K562 (cell line): Measurements from ENCODE around the gene CTRL. TPM values are rescaled to one million over a fixed set of nuclear protein-coding genes. Genes with fewer than 3 reads are reported as not detected.

Experiments
- ATAC-seq: fragments of 200-7000 bp; cut with Tn5 transposase; 3 replicates; pipeline ENCODE4 v1.9.1; 2020; ENCODE audit warnings: moderate library complexity
- BruUV-seq: library from RNA; stranded (reverse); fragments of 400-500 nt; replicated peaks from 2 replicates; lab custom pipeline; 2021; lab: Mats Ljungman, UMichigan
- CTCF ChIA-PET: fragments of 300-600 bp; formaldehyde crosslinking; extraction: SDS; loops from one replicate; lab custom pipeline; 2021; ENCODE audit warnings: low intra/inter-chr PET ratio; lab: Yijun Ruan, JAX
- POLR2A ChIA-PET: fragments of 300-600, 350-650 bp; sonication (Branson Sonifier 250); formaldehyde crosslinking; extraction: SDS; loops from one replicate; lab custom pipeline; 2021; ENCODE audit warnings: antibody characterized with exemption, inconsistent platforms; lab: Yijun Ruan, JAX
- DNase-seq, 4 experiments: peaks; one replicate each; pipeline versions ENCODE4 v3.0.0 to v3.0.0-alpha.2; 2011 to 2018; ENCODE audit warnings: low spot score in 3 of 4, mixed read lengths in 3 of 4; ENCODE audit errors: extremely low read depth in 1 of 4
- FAIRE-seq: peaks from 2 replicates; lab custom pipeline; 2011; peaks lifted over from hg19 to GRCh38; lab: Jason Lieb, UNC
- H2AFZ ChIP-seq: 2 replicates; pipeline ENCODE4 v1.6.0; 2011; ENCODE audit warnings: low read depth, low read length, control low read depth, inconsistent platforms
- H3K27ac ChIP-seq: fragments of 200-600 bp; 3 replicates; pipeline ENCODE4 v1.8.0; 2011; ENCODE audit warnings: low read depth, mild to moderate bottlenecking, control low read depth, inconsistent platforms, low read length, moderate library complexity, mixed read lengths; ENCODE audit errors: extremely low read depth
- H3K27me3 ChIP-seq, 2 experiments: fragments of 300-600 bp in 1 of 2; 2 replicates in 1 of 2; 3 replicates in 1 of 2; pipeline versions ENCODE4 v1.6.0 to v1.8.0; 2011; ENCODE audit warnings: inconsistent platforms in 2 of 2, low read length in 2 of 2, mild to moderate bottlenecking in 1 of 2, mixed read lengths in 1 of 2, moderate library complexity in 1 of 2; ENCODE audit not compliant: control insufficient read depth in 2 of 2, insufficient read depth in 2 of 2
- H3K36me3 ChIP-seq: fragments of 300-600 bp; 3 replicates; pipeline ENCODE4 v1.8.0; 2011; ENCODE audit warnings: mild to moderate bottlenecking, low read length, inconsistent platforms; ENCODE audit not compliant: control insufficient read depth, insufficient read depth
- H3K4me1 ChIP-seq, 2 experiments: fragments of 200-600 bp in 1 of 2; replicated peaks in 1 of 2; 2 replicates in 1 of 2; 3 replicates in 1 of 2; pipeline versions ENCODE4 v1.5.1 to v1.8.0; 2011; ENCODE audit warnings: inconsistent platforms in 2 of 2, low read length in 2 of 2, mild to moderate bottlenecking in 1 of 2, mixed read lengths in 1 of 2, moderate library complexity in 1 of 2; ENCODE audit not compliant: control insufficient read depth in 2 of 2, insufficient read depth in 2 of 2
- H3K4me2 ChIP-seq: 2 replicates; pipeline ENCODE4 v1.6.1; 2011; ENCODE audit warnings: low read length, control low read depth, inconsistent platforms, mixed read lengths; ENCODE audit not compliant: insufficient read depth
- H3K4me3 ChIP-seq: fragments of 200-600 bp; sonication (generic), shearing (Covaris generic); 2 replicates; pipeline ENCODE4 v1.5.1; 2016; ENCODE audit warnings: control low read depth, inconsistent platforms
- H3K79me2 ChIP-seq: fragments of 200-600 bp; 3 replicates; pipeline ENCODE4 v1.8.0; 2011; ENCODE audit warnings: low read length, inconsistent platforms; ENCODE audit not compliant: control insufficient read depth, insufficient read depth
- H3K9ac ChIP-seq, 2 experiments: 2 replicates each; pipeline versions ENCODE4 v1.6.0 to v1.6.1; 2011; ENCODE audit warnings: low read depth in 2 of 2, low read length in 2 of 2, control low read depth in 1 of 2, inconsistent platforms in 1 of 2, mild to moderate bottlenecking in 1 of 2, mixed read lengths in 1 of 2; ENCODE audit not compliant: insufficient read depth in 1 of 2
- H3K9me1 ChIP-seq: one replicate; pipeline ENCODE4 v1.6.0; 2011; ENCODE audit warnings: inconsistent platforms, mild to moderate bottlenecking, low read length, moderate library complexity; ENCODE audit not compliant: control insufficient read depth, insufficient read depth
- H3K9me3 ChIP-seq: replicated peaks from 2 replicates; pipeline ENCODE4 v1.5.1; 2011; ENCODE audit warnings: low read depth, low read length, inconsistent platforms; ENCODE audit not compliant: control insufficient read depth, insufficient read depth
- H4K20me1 ChIP-seq: replicated peaks from 2 replicates; pipeline ENCODE4 v1.6.1; 2011; ENCODE audit warnings: low read length, inconsistent platforms, mixed read lengths; ENCODE audit not compliant: control insufficient read depth, insufficient read depth
- ARHGAP35 ChIP-seq: fragments of 450-650 bp; IDR thresholded peaks from 2 replicates; pipeline ENCODE4 v1.6.1; 2018; ENCODE audit not compliant: partially characterized antibody
- CBX8 ChIP-seq: fragments of 200-600 bp; sonication (generic); IDR thresholded peaks from 2 replicates; pipeline ENCODE4 v1.6.1; 2012; ENCODE audit warnings: borderline replicate concordance, mixed run types, low read depth, mild to moderate bottlenecking, moderate library complexity, mixed read lengths, low read length, control low read depth, inconsistent platforms; ENCODE audit not compliant: poor library complexity, severe bottlenecking; ENCODE audit errors: extremely low read depth
- FOXJ3 ChIP-seq: sonication (generic); formaldehyde crosslinking; IDR thresholded peaks from 2 replicates; pipeline ENCODE4 v1.4.0; 2020; ENCODE audit warnings: mild to moderate bottlenecking, missing genetic modification reagents
- GABPB2 ChIP-seq: fragments of 250-450 bp; sonication (Bioruptor Pico); conservative IDR thresholded peaks from 2 replicates; pipeline ENCODE4 v1.5.1; 2021; ENCODE audit warnings: mild to moderate bottlenecking
- RBM34 ChIP-seq: fragments of 200-400 bp; formaldehyde crosslinking; IDR thresholded peaks from 2 replicates; pipeline ENCODE4 v1.6.1; 2018; ENCODE audit warnings: low read length, borderline replicate concordance; ENCODE audit not compliant: insufficient read depth
- SAP30 ChIP-seq: fragments of 200-600 bp; sonication (generic); IDR thresholded peaks from 2 replicates; pipeline ENCODE4 v1.6.1; 2012; ENCODE audit warnings: borderline replicate concordance, low read depth, mild to moderate bottlenecking, moderate library complexity, low read length, control low read depth, inconsistent platforms; ENCODE audit not compliant: insufficient read depth, poor library complexity, severe bottlenecking
- TBL1XR1 ChIP-seq, 2 experiments: IDR thresholded peaks; 2 replicates each; pipeline ENCODE4 v1.6.1; 2012; ENCODE audit warnings: improper control_type of control experiment in 2 of 2, low read length in 2 of 2, mild to moderate bottlenecking in 1 of 2
- ZBTB2 ChIP-seq: fragments of 450-650 bp; IDR thresholded peaks from 2 replicates; pipeline ENCODE4 v1.6.1; 2016; ENCODE audit warnings: antibody characterized with exemption
- ZNF134 ChIP-seq: fragments of 250-450 bp; sonication (Bioruptor Pico); conservative IDR thresholded peaks from 2 replicates; pipeline ENCODE4 v1.4.0; 2020
- ZNF395 ChIP-seq: fragments of 200-800 bp; sonication (Bioruptor generic); IDR thresholded peaks from 2 replicates; pipeline ENCODE4 v1.6.1; 2017; ENCODE audit warnings: missing genetic modification characterization, missing compliant biosample characterization
- ZNF75A ChIP-seq: fragments of 450-650 bp; formaldehyde crosslinking; IDR thresholded peaks from 2 replicates; pipeline ENCODE4 v1.4.0; 2020; ENCODE audit warnings: mild to moderate bottlenecking
- WGBS: fragments of 100-300 bp; shearing (Covaris generic); methylation state at CpG from one replicate; pipeline ENCODE4 v1.1.6; 2016; ENCODE audit warnings: low coverage, mixed read lengths; ENCODE audit not compliant: insufficient coverage; ENCODE audit errors: missing lambda C conversion rate; 5-methylcytosine and 5-hydroxymethylcytosine counted together
- in situ Hi-C: fragments of 300-500 bp; cut with MboI; formaldehyde crosslinking; loops from 4 replicates; pipeline ENCODE4 v1.15.0; 2018; ENCODE audit warnings: inconsistent platforms, mixed read lengths
- intact Hi-C: fragments of 100-400 bp; cut with micrococcal nuclease; formaldehyde crosslinking; loops from 2 replicates; pipeline ENCODE4 v1.14.2; 2022
- polyA plus RNA-seq, 8 experiments: library from polyadenylated mRNA; depleted of rRNA in 4 of 8; stranded (reverse) in 5 of 8; unstranded in 3 of 8; fragments of >200 nt; fragmentation: Nextera tagmentation in 2 of 8; fragmentation: Illumina TruSeq in 1 of 8; extraction: Ambion mirVana in 2 of 8; extraction: Trizol in 1 of 8; gene quantifications; 2 replicates each; pipeline versions ENCODE4 v1.2.1 to v1.2.3, GENCODE V29; 2011 to 2014; ENCODE audit warnings: inconsistent platforms in 1 of 8, missing spikeins in 1 of 8
- total RNA-seq, 7 experiments: library from RNA; depleted of rRNA in 6 of 7; stranded (reverse); fragments of >200 nt in 6 of 7; fragmentation: Illumina TruSeq in 2 of 7; extraction: Trizol in 2 of 7; gene quantifications; 2 replicates each; pipeline versions ENCODE4 v1.2.1 to v1.2.3, GENCODE V29; 2011 to 2021; ENCODE audit warnings: low replicate concordance in 1 of 7
- TF ChIP-seq, protein P1 (sequence below), 2 experiments: fragments of 250-450 bp in 1 of 2; fragments of 450-650 bp in 1 of 2; sonication (Bioruptor Pico) in 1 of 2; IDR thresholded peaks; 2 replicates each; pipeline versions ENCODE4 v1.6.1 to v1.8.0; 2016 to 2021; ENCODE audit warnings: mild to moderate bottlenecking in 2 of 2, moderate library complexity in 2 of 2, missing compliant biosample characterization in 1 of 2, missing genetic modification characterization in 1 of 2
- TF ChIP-seq, protein P2 (sequence below): fragments of 450-650 bp; IDR thresholded peaks from 2 replicates; pipeline ENCODE4 v1.7.0; 2016; ENCODE audit warnings: borderline replicate concordance

CTRL gene
- total and polyA plus RNA-seq, 9 of the 15 experiments (the other 6 are each of a cell fraction or from before 2014, with no cell fraction given) = 1.4 to 5.6 (median 2.5) TPM

- no peak for TF ChIP-seq RBM34
- TF ChIP-seq FOXJ3 (CRISPR knock-in tag) = no peak
- TF ChIP-seq ZNF134 (CRISPR knock-in tag) = no peak
Measured at GRCh38 chr16:67976205-67976604, 44.5 kb upstream of the CTRL start (continued).

- Histone ChIP-seq H3K9ac (peak overlapping the region in 1 of 2 experiments; percentile 68; a peak in 3 of 4 replicates), H4K20me1 (no peaks in the 10 kb centered on the region), H3K9me3 (no peaks in the 10 kb centered on the region), H3K27ac (no peak overlapping the region), H3K4me3 (no peak overlapping the region), H3K79me2 (no peaks in the 10 kb centered on the region), H3K4me1 (peaks cover 0 to 16% of the 10 kb centered on the region in 2 experiments; a peak in 3 of 5 replicates), H3K4me2 (no peak overlapping the region), H2AFZ (peak overlapping the region; percentile 67), H3K27me3 (peaks cover 0 to 4% of the 10 kb centered on the region in 2 experiments; a peak in 1 of 5 replicates), H3K36me3 (no peaks in the 10 kb centered on the region), H3K9me1 (no peaks in the 10 kb centered on the region)
- DNase-seq (no peak), FAIRE-seq (no peak), ATAC-seq (peak; percentile 16; the same call in 1 of the 3 replicates)
- ChIA-PET POLR2A (no interaction called here), CTCF (no interaction called here)
- WGBS = 35% methylated on average over 12 of the region's 14 CpGs
- BruUV-seq = no TSS peak
- in situ Hi-C loops (no loop called here), intact Hi-C loops (no loop called here)
- TF ChIP-seq SAP30 = no peak
- no peak for TF ChIP-seq TBL1XR1 (IDR thresholded peaks at IDR 0.05; ENCODE audit: low read length in 2 of 2)
- TF ChIP-seq, protein P1, sequence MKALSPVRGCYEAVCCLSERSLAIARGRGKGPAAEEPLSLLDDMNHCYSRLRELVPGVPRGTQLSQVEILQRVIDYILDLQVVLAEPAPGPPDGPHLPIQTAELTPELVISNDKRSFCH (CRISPR knock-in tag; IDR thresholded peaks at IDR 0.05) = no peak
- TF ChIP-seq, protein P1 (tag; IDR thresholded peaks at IDR 0.05) = no peak
- TF ChIP-seq ZBTB2 = no peak
- no peak for TF ChIP-seq GABPB2
- TF ChIP-seq ARHGAP35 = no peak
- TF ChIP-seq, protein P2, sequence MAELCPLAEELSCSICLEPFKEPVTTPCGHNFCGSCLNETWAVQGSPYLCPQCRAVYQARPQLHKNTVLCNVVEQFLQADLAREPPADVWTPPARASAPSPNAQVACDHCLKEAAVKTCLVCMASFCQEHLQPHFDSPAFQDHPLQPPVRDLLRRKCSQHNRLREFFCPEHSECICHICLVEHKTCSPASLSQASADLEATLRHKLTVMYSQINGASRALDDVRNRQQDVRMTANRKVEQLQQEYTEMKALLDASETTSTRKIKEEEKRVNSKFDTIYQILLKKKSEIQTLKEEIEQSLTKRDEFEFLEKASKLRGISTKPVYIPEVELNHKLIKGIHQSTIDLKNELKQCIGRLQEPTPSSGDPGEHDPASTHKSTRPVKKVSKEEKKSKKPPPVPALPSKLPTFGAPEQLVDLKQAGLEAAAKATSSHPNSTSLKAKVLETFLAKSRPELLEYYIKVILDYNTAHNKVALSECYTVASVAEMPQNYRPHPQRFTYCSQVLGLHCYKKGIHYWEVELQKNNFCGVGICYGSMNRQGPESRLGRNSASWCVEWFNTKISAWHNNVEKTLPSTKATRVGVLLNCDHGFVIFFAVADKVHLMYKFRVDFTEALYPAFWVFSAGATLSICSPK = no peak
- TF ChIP-seq CBX8 = no peak
- no peak for TF ChIP-seq ZNF395
- TF ChIP-seq ZNF75A (CRISPR knock-in tag) = no peak
Measured at GRCh38 chr16:67975321-67976105, 43.9 kb upstream of the CTRL start.
